Right lobe of liver (tissue), 4 donors: ENCODE results near the gene UQCRC1.

Experiments
- POLR2A ChIP-seq: fragments of 450-650 bp; IDR thresholded peaks from one replicate; pipeline ENCODE4 v1.6.1; 2017; ENCODE audit warnings: antibody characterized with exemption, mild to moderate bottlenecking
- TF ChIP-seq, protein P1 (sequence below), 4 donors: fragments of 200-600 bp in 3 of 4; fragments of 450-650 bp in 1 of 4; IDR thresholded peaks; one replicate each; pipeline versions ENCODE4 v1.5.1 to v1.8.0; 2016 to 2022; ENCODE audit warnings: antibody characterized with exemption in 4 of 4, mild to moderate bottlenecking in 2 of 4
- donor health status: DM: no; HTN: no; CAD: no.
- donor health status: DM: no; HTN: no; CAD: no.
- donor health status: DM: no; HTN: yes; CAD: no.

GRCh38 chr3:48568476-48568875 is 41.0 kb downstream of the UQCRC1 start:
- TF ChIP-seq, protein P1, sequence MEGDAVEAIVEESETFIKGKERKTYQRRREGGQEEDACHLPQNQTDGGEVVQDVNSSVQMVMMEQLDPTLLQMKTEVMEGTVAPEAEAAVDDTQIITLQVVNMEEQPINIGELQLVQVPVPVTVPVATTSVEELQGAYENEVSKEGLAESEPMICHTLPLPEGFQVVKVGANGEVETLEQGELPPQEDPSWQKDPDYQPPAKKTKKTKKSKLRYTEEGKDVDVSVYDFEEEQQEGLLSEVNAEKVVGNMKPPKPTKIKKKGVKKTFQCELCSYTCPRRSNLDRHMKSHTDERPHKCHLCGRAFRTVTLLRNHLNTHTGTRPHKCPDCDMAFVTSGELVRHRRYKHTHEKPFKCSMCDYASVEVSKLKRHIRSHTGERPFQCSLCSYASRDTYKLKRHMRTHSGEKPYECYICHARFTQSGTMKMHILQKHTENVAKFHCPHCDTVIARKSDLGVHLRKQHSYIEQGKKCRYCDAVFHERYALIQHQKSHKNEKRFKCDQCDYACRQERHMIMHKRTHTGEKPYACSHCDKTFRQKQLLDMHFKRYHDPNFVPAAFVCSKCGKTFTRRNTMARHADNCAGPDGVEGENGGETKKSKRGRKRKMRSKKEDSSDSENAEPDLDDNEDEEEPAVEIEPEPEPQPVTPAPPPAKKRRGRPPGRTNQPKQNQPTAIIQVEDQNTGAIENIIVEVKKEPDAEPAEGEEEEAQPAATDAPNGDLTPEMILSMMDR (IDR thresholded peaks at IDR 0.05), result no peak
- TF ChIP-seq POLR2A, result no peak
